Upper lobe of left lung (tissue), 6 donors: ENCODE results near the gene SLC4A8. TPM values are rescaled to one million over a fixed set of nuclear protein-coding genes. Genes with fewer than 3 reads are reported as not detected.
"Not testable (repeated sequence)": the region's sequence is repeated elsewhere in the genome, so short reads cannot be mapped to it uniquely, and the experiment has no call there.

Source experiments
- ATAC-seq, 2 donors: fragments of 200-7000 bp; cut with Tn5 transposase; one replicate each; pipeline ENCODE4 v1.9.1; 2022; ENCODE audit warnings: mild to moderate bottlenecking in 2 of 2, moderate library complexity in 2 of 2; ENCODE audit not compliant: low FRiP score in 2 of 2
- DNase-seq, 2 donors: peaks; one replicate each; pipeline ENCODE4 v3.0.0-alpha.2; 2019 to 2020
- H3K27ac ChIP-seq, 4 donors: fragments of 200-600 bp; sonication (generic); one replicate each; pipeline ENCODE4 v1.5.1; 2016 to 2019
- H3K27me3 ChIP-seq, 4 donors: fragments of 200-600 bp; sonication (generic); one replicate each; pipeline ENCODE4 v1.5.1; 2017 to 2019
- H3K36me3 ChIP-seq, 4 donors: fragments of 200-600 bp; sonication (generic); one replicate each; pipeline ENCODE4 v1.5.1; 2016 to 2019
- H3K4me1 ChIP-seq, 4 donors: fragments of 200-600 bp; sonication (generic); one replicate each; pipeline ENCODE4 v1.5.1; 2018 to 2019
- H3K4me3 ChIP-seq, 4 donors: fragments of 200-600 bp; sonication (generic); one replicate each; pipeline ENCODE4 v1.5.1; 2017 to 2019; ENCODE audit warnings: mild to moderate bottlenecking in 2 of 4, moderate library complexity in 1 of 4
- H3K9me3 ChIP-seq, 4 donors: fragments of 200-600 bp; sonication (generic); one replicate each; pipeline ENCODE4 v1.5.1; 2018 to 2019
- EP300 ChIP-seq, 4 donors: sonication (generic); formaldehyde crosslinking; IDR thresholded peaks; one replicate each; pipeline ENCODE4 v1.5.1; 2017; ENCODE audit warnings: antibody characterized with exemption in 4 of 4, control low read depth in 2 of 4
- POLR2A ChIP-seq, 4 donors: fragments of 450-650 bp; IDR thresholded peaks; one replicate each; pipeline ENCODE4 v1.5.1; 2016 to 2017; ENCODE audit warnings: antibody characterized with exemption in 4 of 4, mild to moderate bottlenecking in 2 of 4
- POLR2AphosphoS5 ChIP-seq, 2 donors: sonication (generic); formaldehyde crosslinking; IDR thresholded peaks; one replicate each; pipeline ENCODE4 v1.5.1; 2017; ENCODE audit warnings: antibody characterized with exemption in 2 of 2
- WGBS, 2 donors: methylation state at CpG; one replicate each; pipeline ENCODE4 v1.1.5; 2017 to 2018; 5-methylcytosine and 5-hydroxymethylcytosine counted together
- total RNA-seq, 6 donors: library from RNA; depleted of rRNA in 4 of 6; stranded (reverse); fragments of >200 nt in 4 of 6; gene quantifications; one replicate each; pipeline versions ENCODE4 v1.1.0 to v1.2.1, GENCODE V29; 2016 to 2021
- TF ChIP-seq, protein P1 (sequence below), 6 experiments: fragments of 450-650 bp in 4 of 6; fragments of 200-600 bp in 2 of 6; sonication (generic) in 2 of 6; IDR thresholded peaks; one replicate each; pipeline ENCODE4 v1.5.1; 2016 to 2019; ENCODE audit warnings: antibody characterized with exemption in 6 of 6
- donor health status: DM: no; HTN: no; CAD: no; lungs with moderate emphysema.
- donor health status: DM: no; HTN: yes; CAD: no; lungs with severe emphysema.

The SLC4A8 gene
- total RNA-seq, 6 donors from 2014 or later: 2.3 to 13.5 (median 7.4) TPM

DNA sequence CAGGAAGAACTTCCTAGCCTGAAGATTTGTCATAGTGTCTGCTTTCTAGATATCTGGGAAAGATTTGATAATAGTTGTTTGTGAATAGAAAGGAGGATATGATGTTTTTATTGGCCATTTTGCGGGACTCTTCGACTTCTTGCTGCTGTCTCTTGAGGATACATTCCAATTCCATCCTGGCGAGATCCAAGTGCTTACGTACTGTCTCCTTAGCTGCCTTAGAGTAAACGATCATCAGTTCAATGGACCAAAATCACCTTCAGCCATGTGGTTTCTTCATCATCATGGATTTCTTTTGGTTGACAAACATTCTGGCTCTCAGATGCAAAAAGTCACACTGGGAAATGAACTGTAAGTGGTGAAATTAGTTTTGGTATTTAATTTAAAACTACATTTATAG lies 83.7 kb downstream of the SLC4A8 start:
- H3K27ac ChIP-seq: no peak overlapping the region
- H3K4me1 ChIP-seq: no peaks in the 10 kb centered on the region
- H3K27me3 ChIP-seq: no peaks in the 10 kb centered on the region
- no peak overlapping the region for H3K4me3 ChIP-seq
- H3K36me3 ChIP-seq: no peaks in the 10 kb centered on the region
- no peaks in the 10 kb centered on the region for H3K9me3 ChIP-seq
- DNase-seq (no peak), ATAC-seq (no peak)
- TF ChIP-seq POLR2AphosphoS5 (IDR thresholded peaks at IDR 0.05): no peak
- TF ChIP-seq, protein P1, sequence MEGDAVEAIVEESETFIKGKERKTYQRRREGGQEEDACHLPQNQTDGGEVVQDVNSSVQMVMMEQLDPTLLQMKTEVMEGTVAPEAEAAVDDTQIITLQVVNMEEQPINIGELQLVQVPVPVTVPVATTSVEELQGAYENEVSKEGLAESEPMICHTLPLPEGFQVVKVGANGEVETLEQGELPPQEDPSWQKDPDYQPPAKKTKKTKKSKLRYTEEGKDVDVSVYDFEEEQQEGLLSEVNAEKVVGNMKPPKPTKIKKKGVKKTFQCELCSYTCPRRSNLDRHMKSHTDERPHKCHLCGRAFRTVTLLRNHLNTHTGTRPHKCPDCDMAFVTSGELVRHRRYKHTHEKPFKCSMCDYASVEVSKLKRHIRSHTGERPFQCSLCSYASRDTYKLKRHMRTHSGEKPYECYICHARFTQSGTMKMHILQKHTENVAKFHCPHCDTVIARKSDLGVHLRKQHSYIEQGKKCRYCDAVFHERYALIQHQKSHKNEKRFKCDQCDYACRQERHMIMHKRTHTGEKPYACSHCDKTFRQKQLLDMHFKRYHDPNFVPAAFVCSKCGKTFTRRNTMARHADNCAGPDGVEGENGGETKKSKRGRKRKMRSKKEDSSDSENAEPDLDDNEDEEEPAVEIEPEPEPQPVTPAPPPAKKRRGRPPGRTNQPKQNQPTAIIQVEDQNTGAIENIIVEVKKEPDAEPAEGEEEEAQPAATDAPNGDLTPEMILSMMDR (IDR thresholded peaks at IDR 0.05): no peak
- TF ChIP-seq EP300 (IDR thresholded peaks at IDR 0.05): no peak
- TF ChIP-seq POLR2A (IDR thresholded peaks at IDR 0.05): no peak
- 85 to 93% methylated on average over 5 of the region's 5 CpGs for WGBS, 2 donors

DNA sequence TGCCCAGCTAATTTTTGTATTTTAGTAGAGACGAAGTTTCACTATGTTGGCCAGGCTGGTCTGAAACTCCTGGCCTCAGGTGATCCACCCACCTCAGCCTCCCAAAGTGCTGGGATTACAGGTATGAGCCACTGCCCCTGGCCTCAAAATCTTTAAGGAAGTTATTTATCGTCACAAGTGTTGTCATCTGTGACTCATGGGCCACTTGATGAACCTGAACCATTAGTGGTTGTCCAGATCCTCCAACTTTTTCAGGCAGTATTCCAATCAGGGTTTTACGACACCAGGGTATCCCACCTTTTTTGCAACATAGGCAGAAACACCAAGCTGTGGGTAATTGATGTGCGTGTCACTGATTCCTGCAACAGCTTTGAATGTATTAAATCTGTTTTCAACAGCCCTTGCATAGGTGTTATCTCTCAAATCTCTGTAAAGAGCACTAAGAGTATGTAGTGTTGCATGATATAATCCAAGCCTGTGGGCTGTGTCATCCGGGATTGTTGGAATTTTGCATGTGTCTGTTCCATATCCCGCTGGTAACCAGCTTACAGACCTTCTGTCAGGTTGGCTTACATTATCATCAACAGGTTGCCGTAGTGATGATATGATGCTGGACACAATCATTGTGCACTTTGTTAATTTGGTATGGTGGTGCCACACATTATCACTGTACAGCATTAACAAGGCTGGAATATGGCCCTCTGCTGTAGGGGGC lies 87.1 kb downstream of the SLC4A8 start:
- WGBS, 2 donors: 92 to 99% methylated on average over 7 of the region's 7 CpGs
- Histone ChIP-seq H3K4me1 (no peaks in the 10 kb centered on the region), H3K27me3 (no peaks in the 10 kb centered on the region), H3K36me3 (no peaks in the 10 kb centered on the region), H3K27ac (no peak overlapping the region), H3K9me3 (no peaks in the 10 kb centered on the region), H3K4me3 (no peak overlapping the region)
- DNase-seq: no peak
- no peak for ATAC-seq
- TF ChIP-seq POLR2AphosphoS5 (IDR thresholded peaks at IDR 0.05) (no peak), EP300 (IDR thresholded peaks at IDR 0.05) (no peak), POLR2A (IDR thresholded peaks at IDR 0.05) (no peak)
- TF ChIP-seq, protein P1 (IDR thresholded peaks at IDR 0.05): no peak

DNA sequence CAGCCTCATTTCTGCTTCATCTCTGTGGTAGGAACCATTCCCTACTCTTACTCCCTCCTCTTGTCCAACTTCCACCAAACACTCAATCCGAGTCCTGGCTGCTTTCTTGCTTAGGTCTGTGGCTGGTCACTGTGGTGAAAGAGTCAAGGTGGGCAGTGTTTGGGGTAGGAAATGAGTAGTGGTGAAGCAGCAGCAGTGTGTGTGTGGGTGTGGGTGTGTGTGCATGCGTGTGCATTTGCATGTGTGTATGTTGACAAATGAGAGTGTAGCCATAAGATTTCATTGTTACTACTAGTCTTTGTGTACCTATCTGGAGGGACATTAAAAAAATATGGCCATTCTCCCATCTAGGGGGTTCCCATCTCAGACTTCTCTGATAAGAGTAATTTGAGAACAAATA lies 87.8 kb downstream of the SLC4A8 start:
- ATAC-seq (no peak), DNase-seq (no peak)
- no peak overlapping the region for H3K27ac ChIP-seq
- H3K27me3 ChIP-seq: no peaks in the 10 kb centered on the region
- H3K4me1 ChIP-seq: no peaks in the 10 kb centered on the region
- no peak for TF ChIP-seq EP300 (IDR thresholded peaks at IDR 0.05)
- TF ChIP-seq POLR2A (IDR thresholded peaks at IDR 0.05): no peak
- TF ChIP-seq POLR2AphosphoS5 (IDR thresholded peaks at IDR 0.05): no peak
- TF ChIP-seq, protein P1 (IDR thresholded peaks at IDR 0.05): no peak
- no peak overlapping the region for H3K4me3 ChIP-seq
- H3K9me3 ChIP-seq: no peaks in the 10 kb centered on the region
- no peaks in the 10 kb centered on the region for H3K36me3 ChIP-seq
- WGBS, 2 donors: 92 to 94% methylated on average over 2 of the region's 2 CpGs

DNA sequence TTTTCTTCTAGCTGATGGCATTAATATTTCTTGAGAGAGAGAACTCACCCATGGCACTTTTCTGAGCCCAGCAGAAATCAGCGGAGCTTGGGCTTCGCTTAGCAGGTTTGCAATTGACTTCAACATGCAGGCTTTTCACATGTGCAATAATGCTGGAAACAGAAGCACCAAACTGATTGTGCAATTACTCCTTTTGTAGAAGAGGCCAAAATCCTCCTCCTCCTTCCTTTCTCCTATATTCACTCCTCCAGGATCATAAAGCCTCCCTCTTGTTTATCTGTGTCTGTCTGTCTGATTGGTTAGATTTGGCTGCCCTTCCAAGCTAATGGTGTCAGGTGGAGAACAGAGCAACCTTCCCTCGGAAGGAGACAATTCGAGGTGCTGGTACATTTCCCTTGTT lies 90.4 kb downstream of the SLC4A8 start:
- H3K9me3 ChIP-seq, H3K27me3 ChIP-seq, DNase-seq, H3K27ac ChIP-seq, H3K36me3 ChIP-seq, H3K4me1 ChIP-seq, H3K4me3 ChIP-seq, ATAC-seq: not testable (repeated sequence)
- WGBS, 2 donors: 78 to 86% methylated on average over 4 of the region's 4 CpGs

DNA sequence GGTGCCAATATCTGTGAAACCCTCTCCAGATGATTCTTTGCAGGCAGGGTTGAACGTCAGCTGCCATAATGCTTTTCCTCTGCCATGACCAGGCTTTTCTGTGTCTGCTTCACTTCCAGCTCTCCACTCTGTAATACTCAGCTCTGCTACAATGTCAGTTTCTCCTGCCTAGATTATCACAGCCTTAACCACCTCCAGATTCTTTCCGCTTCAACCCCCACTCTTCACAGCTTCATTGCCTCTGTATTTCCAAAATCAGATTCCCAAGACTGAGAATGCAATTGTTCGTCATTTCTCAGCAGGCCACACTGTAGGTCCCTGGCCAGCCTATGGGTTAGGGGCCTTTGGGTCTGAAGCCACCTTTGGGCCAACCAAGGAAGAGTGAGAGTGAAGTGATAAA lies 92.7 kb downstream of the SLC4A8 start:
- no peak for ATAC-seq
- Histone ChIP-seq H3K4me3 (no peak overlapping the region), H3K9me3 (no peaks in the 10 kb centered on the region), H3K27me3 (no peaks in the 10 kb centered on the region), H3K36me3 (no peaks in the 10 kb centered on the region), H3K27ac (no peak overlapping the region), H3K4me1 (no peaks in the 10 kb centered on the region)
- no peak for DNase-seq
- TF ChIP-seq, protein P1 (IDR thresholded peaks at IDR 0.05): no peak
- TF ChIP-seq POLR2A (IDR thresholded peaks at IDR 0.05) (no peak), EP300 (IDR thresholded peaks at IDR 0.05) (no peak), POLR2AphosphoS5 (IDR thresholded peaks at IDR 0.05) (no peak)
- 93 to 94% methylated on average over 3 of the region's 3 CpGs for WGBS, 2 donors
